HG02973 (cell line): ENCODE data around the gene TRAM2.

ENCODE experiments used
- ATAC-seq: cut with Tn5 transposase; IDR thresholded peaks from one replicate; pipeline ENCODE4 v1.9.1; 2021; ENCODE audit warnings: moderate library complexity; ENCODE audit not compliant: unreplicated experiment

The TRAM2 gene

GRCh38 chr6:52548999-52549398 lies 27.9 kb downstream of the TRAM2 start:
- no peak for ATAC-seq

GRCh38 chr6:52548353-52548713 lies 28.5 kb downstream of the TRAM2 start:
- no peak for ATAC-seq

- ATAC-seq = no peak
These were observed 29.1 kb downstream of the TRAM2 start for GRCh38 chr6:52547647-52548352.

GRCh38 chr6:52546678-52547077 lies 30.2 kb downstream of the TRAM2 start:
- peak; percentile 89 for ATAC-seq

- peak; percentile 59 for ATAC-seq
These were observed 30.7 kb downstream of the TRAM2 start for GRCh38 chr6:52546192-52546591.

- ATAC-seq = peak; percentile 10
These were observed 31.3 kb downstream of the TRAM2 start for GRCh38 chr6:52545406-52546119.

GRCh38 chr6:52544602-52545405 lies 32.1 kb downstream of the TRAM2 start:
- no peak for ATAC-seq

GRCh38 chr6:52543729-52544601 lies 32.9 kb downstream of the TRAM2 start:
- ATAC-seq = no peak

GRCh38 chr6:52543262-52543661 lies 33.6 kb downstream of the TRAM2 start:
- ATAC-seq = no peak

GRCh38 chr6:52541135-52541534 lies 35.7 kb downstream of the TRAM2 start:
- ATAC-seq = no peak

GRCh38 chr6:52540286-52540902 lies 36.5 kb downstream of the TRAM2 start:
- ATAC-seq = no peak

- no peak for ATAC-seq
These were observed 37.3 kb downstream of the TRAM2 start for GRCh38 chr6:52539607-52540006.

- ATAC-seq = no peak
These were observed 37.9 kb downstream of the TRAM2 start for GRCh38 chr6:52538901-52539354.

GRCh38 chr6:52538252-52538900 lies 38.5 kb downstream of the TRAM2 start:
- no peak for ATAC-seq

GRCh38 chr6:52537001-52537753 lies 39.7 kb downstream of the TRAM2 start:
- peak; percentile 66 for ATAC-seq

- ATAC-seq = peak; percentile 22
These were observed 40.4 kb downstream of the TRAM2 start for GRCh38 chr6:52536424-52536916.

- ATAC-seq = no peak
These were observed 41.0 kb downstream of the TRAM2 start for GRCh38 chr6:52535711-52536423.

GRCh38 chr6:52534966-52535390 lies 41.9 kb downstream of the TRAM2 start:
- ATAC-seq = no peak
